ENCODE data around the gene CAPRIN2. TPM values are rescaled to one million over a fixed set of nuclear protein-coding genes. Genes with fewer than 3 reads are reported as not detected.

Gene CAPRIN2
- total RNA-seq (2022; extraction: Qiagen RNA extraction; ENCODE audit: low read depth): 21.8 to 26.2 TPM (median 25.5 TPM) in 5 replicates

GRCh38 chr12:30754750-30755394 is at the start of gene CAPRIN2:
TSS of gene CAPRIN2 (minus strand) at chr12:30754951. CDS start at chr12:30753520, 1,431 bp downstream.

GRCh38 chr12:30695199-30696102 is 59.3 kb downstream of the CAPRIN2 start, which contains the start of gene IPO8:
TSS of gene IPO8 (minus strand) at chr12:30695869. CDS start at chr12:30695647, 222 bp downstream.

Other genes with a start within 250 kb of the CAPRIN2 start
- gene IPO8, start 59.1 kb downstream of the CAPRIN2 start, total RNA-seq (2022; extraction: Qiagen RNA extraction; ENCODE audit: low read depth): 16.1 to 24.1 TPM (median 21.0 TPM) in 5 replicates
- 0.03 to 0.09 TPM (median 0.09 TPM) in 4 of 5 replicates, not detected in the other for gene TSPAN11, start 171.8 kb upstream of the CAPRIN2 start, total RNA-seq (2022; extraction: Qiagen RNA extraction; ENCODE audit: low read depth)

All from A549 treated with DMSO at 1 μM for 4 hours (cell line).